ENCODE measurements around the gene SENP2. TPM values are rescaled to one million over a fixed set of nuclear protein-coding genes. Genes with fewer than 3 reads are reported as not detected.
"Not testable (repeated sequence)": the region's sequence is repeated elsewhere in the genome, so short reads cannot be mapped to it uniquely, and the experiment has no call there.

The SENP2 gene
- total RNA-seq, 1 experiment from 2014 or later, result 23.9 TPM

DNA sequence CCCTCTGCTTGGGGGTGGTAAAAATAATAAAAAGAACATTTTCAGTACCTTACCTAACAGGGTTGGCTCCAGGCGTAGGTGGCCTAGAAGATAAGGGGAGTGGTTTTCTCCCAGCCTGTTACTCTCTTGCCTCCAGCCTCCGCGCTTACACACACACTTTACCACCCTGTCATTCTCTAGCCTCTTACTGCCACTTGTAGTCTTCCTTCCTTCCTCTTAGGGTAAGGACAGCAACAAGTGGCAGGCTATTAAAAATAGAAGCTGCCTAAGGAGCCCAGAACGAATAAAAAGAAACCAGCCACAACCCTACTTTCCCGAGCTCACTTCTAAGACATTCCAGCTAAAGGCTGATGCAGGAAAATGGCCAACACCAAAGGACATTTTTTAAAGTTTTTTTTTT is 24.1 kb upstream of the SENP2 start:
- no peaks in the 10 kb centered on the region for H3K36me3 ChIP-seq (replicated peaks; ENCODE audit: control insufficient read depth, insufficient read depth, low read length)
- no peak overlapping the region for H3K4me3 ChIP-seq (ENCODE audit: insufficient read depth, low read depth, low read length)
- H3K27me3 ChIP-seq (ENCODE audit: control insufficient read depth, insufficient read depth, low read length), result no peaks in the 10 kb centered on the region; the same call in 1 of the 2 replicates
- no peak for DNase-seq

GRCh38 chr3:185572183-185572582 is 13.9 kb upstream of the SENP2 start:
- no peaks in the 10 kb centered on the region for H3K27me3 ChIP-seq (ENCODE audit: control insufficient read depth, insufficient read depth, low read length)
- DNase-seq, result no peak
- no peaks in the 10 kb centered on the region for H3K36me3 ChIP-seq (replicated peaks; ENCODE audit: control insufficient read depth, insufficient read depth, low read length)
- H3K4me3 ChIP-seq (ENCODE audit: insufficient read depth, low read depth, low read length), result no peak overlapping the region

GRCh38 chr3:185575108-185575869 is 10.8 kb upstream of the SENP2 start:
- H3K4me3 ChIP-seq (ENCODE audit: insufficient read depth, low read depth, low read length); DNase-seq; H3K27me3 ChIP-seq (ENCODE audit: control insufficient read depth, insufficient read depth, low read length); H3K36me3 ChIP-seq (replicated peaks; ENCODE audit: control insufficient read depth, insufficient read depth, low read length): not testable (repeated sequence)

- Histone ChIP-seq H3K4me3 (ENCODE audit: insufficient read depth, low read depth, low read length) (peak overlapping the region; percentile 58), H3K36me3 (replicated peaks; ENCODE audit: control insufficient read depth, insufficient read depth, low read length) (no peaks in the 10 kb centered on the region), H3K27me3 (ENCODE audit: control insufficient read depth, insufficient read depth, low read length) (no peaks in the 10 kb centered on the region)
- DNase-seq, result peak; percentile 81
These were observed 3.9 kb upstream of the SENP2 start for GRCh38 chr3:185582236-185582635.

- Histone ChIP-seq H3K27me3 (ENCODE audit: control insufficient read depth, insufficient read depth, low read length) (no peaks in the 10 kb centered on the region), H3K4me3 (ENCODE audit: insufficient read depth, low read depth, low read length) (peak overlapping the region; percentile 58), H3K36me3 (replicated peaks; ENCODE audit: control insufficient read depth, insufficient read depth, low read length) (no peaks in the 10 kb centered on the region)
- no peak for DNase-seq
These were observed 3.2 kb upstream of the SENP2 start for GRCh38 chr3:185582871-185583270.

DNA sequence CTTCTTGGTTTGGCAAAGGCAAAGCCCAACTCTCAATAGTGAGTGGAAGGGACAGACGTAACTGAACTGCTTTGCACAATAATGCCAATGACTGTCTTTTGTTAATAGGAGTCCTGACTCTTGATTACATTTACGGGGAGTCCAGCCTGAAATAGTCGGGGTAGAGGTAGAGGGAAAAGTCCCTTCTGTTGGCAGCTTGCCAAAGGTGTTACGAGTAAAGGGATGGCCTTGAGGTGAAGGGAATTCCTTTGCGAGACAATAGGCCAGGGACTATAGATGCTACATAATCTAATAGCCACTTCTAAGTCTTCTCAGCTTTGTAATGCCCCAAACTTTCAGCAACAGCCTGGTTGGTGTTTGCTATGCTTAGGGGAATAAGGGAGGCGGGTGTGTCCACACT is 2.2 kb upstream of the SENP2 start:
- no peaks in the 10 kb centered on the region for H3K27me3 ChIP-seq (ENCODE audit: control insufficient read depth, insufficient read depth, low read length)
- peak overlapping the region; percentile 17; the same call in 1 of the 2 replicates for H3K4me3 ChIP-seq (ENCODE audit: insufficient read depth, low read depth, low read length)
- DNase-seq, result no peak
- H3K36me3 ChIP-seq (replicated peaks; ENCODE audit: control insufficient read depth, insufficient read depth, low read length), result no peaks in the 10 kb centered on the region

DNA sequence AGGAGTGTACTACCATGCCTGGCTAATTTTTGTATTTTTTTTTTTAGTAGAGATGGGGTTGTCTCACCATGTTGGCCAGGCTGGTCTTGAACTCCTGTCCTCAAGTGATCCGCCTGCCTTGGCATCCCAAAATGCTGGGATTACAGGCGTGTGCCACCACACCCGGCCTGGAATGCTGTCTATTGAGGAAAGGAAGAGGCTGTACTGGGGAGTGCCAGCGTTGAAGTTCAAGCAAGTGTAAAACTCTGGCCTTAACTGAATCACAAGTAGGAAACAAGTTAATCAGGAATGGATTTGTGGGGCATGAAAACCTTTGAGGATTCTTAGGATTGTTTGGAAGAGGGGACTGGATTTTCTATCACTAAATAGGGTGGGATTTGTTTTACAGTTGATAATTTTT is 1.4 kb upstream of the SENP2 start:
- H3K4me3 ChIP-seq (ENCODE audit: insufficient read depth, low read depth, low read length), result no peak overlapping the region; the same call in 1 of the 2 replicates
- DNase-seq, result no peak
- no peaks in the 10 kb centered on the region for H3K36me3 ChIP-seq (replicated peaks; ENCODE audit: control insufficient read depth, insufficient read depth, low read length)
- H3K27me3 ChIP-seq (ENCODE audit: control insufficient read depth, insufficient read depth, low read length), result no peaks in the 10 kb centered on the region

DNA sequence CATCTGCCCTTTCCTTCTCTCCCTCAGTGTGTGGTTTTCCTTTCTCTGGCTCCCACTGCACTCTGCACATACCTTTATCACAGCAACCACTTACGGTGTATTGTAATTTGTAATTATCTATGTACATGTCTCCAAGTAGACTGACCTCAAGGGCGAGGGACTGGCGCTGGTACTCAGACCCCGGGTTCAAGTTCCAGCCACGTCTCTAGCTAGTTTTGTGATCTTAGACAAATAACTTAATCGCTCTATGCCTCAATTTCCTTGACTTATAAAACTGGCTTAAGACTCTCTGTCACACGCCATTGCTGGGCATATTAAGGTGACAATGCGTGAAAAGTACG is 607 bp upstream of the SENP2 start:
- H3K27me3 ChIP-seq (ENCODE audit: control insufficient read depth, insufficient read depth, low read length), result no peaks in the 10 kb centered on the region
- no peaks in the 10 kb centered on the region for H3K36me3 ChIP-seq (replicated peaks; ENCODE audit: control insufficient read depth, insufficient read depth, low read length)

DNA sequence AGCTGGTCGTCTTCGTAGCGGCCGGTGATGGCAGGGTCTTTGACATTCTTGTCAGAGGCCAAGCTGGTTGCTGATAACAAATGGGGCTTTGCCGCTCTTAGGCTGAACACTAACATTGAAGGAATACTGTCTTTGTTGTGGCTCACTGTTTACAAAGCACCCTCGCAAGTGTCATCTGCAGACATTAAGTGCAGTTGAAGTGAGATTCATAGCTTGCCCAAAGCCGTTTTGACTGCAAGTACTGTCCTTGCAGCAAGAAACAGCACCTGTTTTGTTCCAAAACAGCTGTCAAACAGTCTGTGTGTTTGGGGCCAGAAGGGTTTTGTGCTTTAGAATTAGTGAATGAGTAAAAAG is 568 bp downstream of the SENP2 start:
- Histone ChIP-seq H3K27me3 (ENCODE audit: control insufficient read depth, insufficient read depth, low read length) (no peaks in the 10 kb centered on the region), H3K4me3 (ENCODE audit: insufficient read depth, low read depth, low read length) (peak overlapping the region; percentile 77), H3K36me3 (replicated peaks; ENCODE audit: control insufficient read depth, insufficient read depth, low read length) (no peaks in the 10 kb centered on the region)
- no peak for DNase-seq

More for the DNA sequence above, 607 bp upstream of the SENP2 start:
- H3K4me3 ChIP-seq (ENCODE audit: insufficient read depth, low read depth, low read length), result peak overlapping the region; percentile 37
- no peak for DNase-seq

DNA sequence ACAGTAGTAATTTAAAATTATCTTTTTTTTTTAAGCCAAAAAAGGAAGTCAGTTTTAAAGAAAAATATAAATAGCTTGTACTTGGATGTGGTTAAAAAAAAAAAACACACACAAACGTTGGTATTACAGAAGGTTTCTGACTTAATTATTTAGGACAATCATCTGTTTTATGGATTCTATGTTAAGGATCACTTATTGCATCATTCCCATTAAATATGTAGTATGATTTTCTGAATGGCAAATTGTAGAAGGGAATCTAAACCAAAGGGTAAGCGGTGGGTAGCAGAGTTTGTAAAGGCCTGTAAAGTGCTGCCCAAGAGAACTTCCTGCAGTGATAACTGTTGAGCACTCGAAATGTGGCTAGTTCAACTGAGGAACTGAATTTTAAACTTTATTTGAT is 8.0 kb downstream of the SENP2 start:
- Histone ChIP-seq H3K27me3 (ENCODE audit: control insufficient read depth, insufficient read depth, low read length) (no peaks in the 10 kb centered on the region), H3K36me3 (replicated peaks; ENCODE audit: control insufficient read depth, insufficient read depth, low read length) (peaks cover 2% of the 10 kb centered on the region; the same call in 1 of the 2 replicates), H3K4me3 (ENCODE audit: insufficient read depth, low read depth, low read length) (no peak overlapping the region)
- no peak for DNase-seq

- no peaks in the 10 kb centered on the region for H3K27me3 ChIP-seq (ENCODE audit: control insufficient read depth, insufficient read depth, low read length)
- H3K4me3 ChIP-seq (ENCODE audit: insufficient read depth, low read depth, low read length), result no peak overlapping the region
- no peak for DNase-seq
- H3K36me3 ChIP-seq (replicated peaks; ENCODE audit: control insufficient read depth, insufficient read depth, low read length), result peaks cover 2% of the 10 kb centered on the region
These were observed 9.4 kb downstream of the SENP2 start for GRCh38 chr3:185595526-185595925.

DNA sequence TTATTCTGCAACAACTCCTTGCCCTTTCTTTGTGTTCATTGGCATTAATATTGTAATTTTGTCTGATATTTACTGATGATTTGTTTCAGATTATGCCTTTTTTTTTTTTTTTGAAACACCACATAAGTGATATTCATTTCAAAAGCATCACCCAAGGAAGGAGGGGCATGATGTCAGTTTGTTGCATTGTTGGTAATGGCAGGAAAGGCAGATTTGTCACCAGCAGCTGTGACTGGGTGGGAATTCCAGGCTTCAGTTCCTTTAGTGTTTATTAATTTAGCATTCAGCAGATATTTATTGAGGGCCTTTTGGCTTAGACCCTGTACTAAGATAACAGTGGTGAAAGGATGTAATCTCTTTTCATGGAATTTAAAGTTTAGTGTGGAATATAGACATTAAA is 19.5 kb downstream of the SENP2 start:
- DNase-seq, result no peak
- no peaks in the 10 kb centered on the region for H3K27me3 ChIP-seq (ENCODE audit: control insufficient read depth, insufficient read depth, low read length)
- H3K4me3 ChIP-seq (ENCODE audit: insufficient read depth, low read depth, low read length), result no peak overlapping the region
- H3K36me3 ChIP-seq (replicated peaks; ENCODE audit: control insufficient read depth, insufficient read depth, low read length), result peaks cover 27% of the 10 kb centered on the region

- H3K36me3 ChIP-seq (replicated peaks; ENCODE audit: control insufficient read depth, insufficient read depth, low read length), result peaks cover 26% of the 10 kb centered on the region
- H3K4me3 ChIP-seq (ENCODE audit: insufficient read depth, low read depth, low read length), result no peak overlapping the region
- no peaks in the 10 kb centered on the region for H3K27me3 ChIP-seq (ENCODE audit: control insufficient read depth, insufficient read depth, low read length)
- no peak for DNase-seq
These were observed 20.1 kb downstream of the SENP2 start for GRCh38 chr3:185606196-185606595.

DNA sequence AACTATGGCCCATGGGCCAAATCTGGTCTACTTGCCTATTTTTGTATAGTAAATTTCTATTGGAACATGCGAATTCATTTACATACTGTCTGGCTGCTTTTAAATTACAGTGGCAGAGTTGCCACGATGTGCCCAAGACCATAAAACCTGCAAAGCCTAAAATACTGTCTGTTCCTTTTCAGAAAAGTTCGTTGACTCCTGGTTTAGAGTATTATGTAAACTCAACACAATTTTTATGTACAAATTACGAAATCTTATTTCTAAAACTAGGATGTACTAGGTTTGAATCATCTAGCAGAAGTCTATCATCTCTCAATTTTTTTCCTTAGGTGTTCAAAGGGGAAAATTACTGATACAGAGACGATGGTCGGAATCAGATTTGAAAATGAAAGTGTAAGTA is 26.9 kb downstream of the SENP2 start:
- DNase-seq, result no peak
- H3K36me3 ChIP-seq (replicated peaks; ENCODE audit: control insufficient read depth, insufficient read depth, low read length), result peaks cover 22% of the 10 kb centered on the region
- no peaks in the 10 kb centered on the region for H3K27me3 ChIP-seq (ENCODE audit: control insufficient read depth, insufficient read depth, low read length)
- H3K4me3 ChIP-seq (ENCODE audit: insufficient read depth, low read depth, low read length), result no peak overlapping the region

DNA sequence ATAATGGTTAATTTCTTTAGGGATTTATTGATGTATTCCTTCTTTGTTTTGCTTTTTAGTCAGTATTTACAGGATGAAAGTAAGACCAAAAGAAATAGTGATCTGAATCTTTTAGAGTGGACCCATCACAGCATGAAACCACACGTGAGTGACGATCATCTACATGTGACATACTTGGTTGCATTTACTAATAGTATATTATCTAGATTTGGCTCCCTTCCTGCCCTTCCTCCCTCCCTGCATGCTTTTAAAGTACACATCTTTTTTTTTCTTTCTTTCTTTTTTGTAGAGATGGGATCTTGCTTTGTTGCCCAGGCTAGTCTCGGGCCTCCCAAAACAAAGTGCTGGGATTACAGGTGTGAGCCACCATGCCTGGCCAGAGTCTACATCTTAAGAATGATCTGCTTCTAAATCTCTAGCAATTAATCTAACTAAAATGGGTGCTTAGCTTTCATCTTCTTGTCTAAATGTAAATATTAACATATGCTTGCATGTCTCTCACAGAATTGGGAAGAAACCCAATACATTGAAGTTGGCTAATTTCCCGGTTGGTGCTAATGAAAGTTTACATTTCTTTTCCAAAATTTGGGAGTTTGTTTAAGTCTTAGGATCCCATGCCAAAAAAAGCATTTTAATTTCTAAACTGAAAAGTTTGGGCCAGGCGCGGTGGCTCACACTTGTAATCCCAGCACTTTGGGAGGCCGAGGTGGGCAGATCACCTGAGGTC is 38.0 kb downstream of the SENP2 start:
- H3K4me3 ChIP-seq (ENCODE audit: insufficient read depth, low read depth, low read length), result no peak overlapping the region
- DNase-seq, result no peak
- no peaks in the 10 kb centered on the region for H3K27me3 ChIP-seq (ENCODE audit: control insufficient read depth, insufficient read depth, low read length)
- H3K36me3 ChIP-seq (replicated peaks; ENCODE audit: control insufficient read depth, insufficient read depth, low read length), result peaks cover 11% of the 10 kb centered on the region
